Measurements from ENCODE around the gene GASK1B. TPM values are rescaled to one million over a fixed set of nuclear protein-coding genes. Genes with fewer than 3 reads are reported as not detected.

GASK1B gene
- total RNA-seq, 1 experiment from 2014 or later, result 1.1 TPM

DNA sequence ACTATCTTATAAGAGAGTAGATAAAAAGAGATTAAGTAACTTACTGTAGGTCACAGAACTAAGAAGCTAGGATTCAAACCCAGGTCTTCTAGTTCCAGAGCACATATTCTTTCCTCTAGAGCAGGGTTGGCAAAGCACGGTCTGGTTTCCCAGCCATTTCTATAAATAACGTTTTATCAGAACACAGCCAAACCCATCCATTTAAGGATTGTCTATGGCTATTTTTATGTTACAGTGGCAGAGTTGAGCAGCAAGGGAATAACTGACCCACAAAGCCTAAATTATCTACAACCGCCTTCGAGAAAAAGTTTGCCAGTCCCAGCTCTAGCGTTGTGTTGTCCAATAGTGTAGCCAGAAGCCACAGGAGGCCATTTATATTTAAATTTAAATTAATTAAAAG lies 44.9 kb upstream of the GASK1B start:
- intact Hi-C loops (cut with micrococcal nuclease; ENCODE audit: unreplicated experiment), result no loop called here
- Histone ChIP-seq H3K4me1 (ENCODE audit: control insufficient read depth, insufficient read depth, low read length) (no peaks in the 10 kb centered on the region), H3K27ac (ENCODE audit: low read length) (no peak overlapping the region), H3K27me3 (ENCODE audit: control insufficient read depth, insufficient read depth, low read length) (no peaks in the 10 kb centered on the region), H3K4me3 (ENCODE audit: low read depth in 2 of 2, low read length in 2 of 2) (no peak overlapping the region), H3K9me3 (ENCODE audit: control insufficient read depth, insufficient read depth, low read depth, low read length) (no peaks in the 10 kb centered on the region), H3K36me3 (ENCODE audit: control insufficient read depth, insufficient read depth, low read length) (no peaks in the 10 kb centered on the region)
- BruUV-seq (replicated peaks), result no TSS peak
- ChIA-PET POLR2A (no interaction called here), CTCF (no interaction called here)
- in situ Hi-C loops (cut with HindIII; ENCODE audit: low pct_unique_long_range_greater_than_20kb, low sequenced_read_pairs), result no loop called here
- no peak for TF ChIP-seq SIN3A (IDR thresholded peaks at IDR 0.05; ENCODE audit: borderline replicate concordance, insufficient read depth, low read depth, low read length)
- TF ChIP-seq POLR2AphosphoS5 (IDR thresholded peaks at IDR 0.05; ENCODE audit: low read depth, low read length), result no peak
- TF ChIP-seq, protein P1, sequence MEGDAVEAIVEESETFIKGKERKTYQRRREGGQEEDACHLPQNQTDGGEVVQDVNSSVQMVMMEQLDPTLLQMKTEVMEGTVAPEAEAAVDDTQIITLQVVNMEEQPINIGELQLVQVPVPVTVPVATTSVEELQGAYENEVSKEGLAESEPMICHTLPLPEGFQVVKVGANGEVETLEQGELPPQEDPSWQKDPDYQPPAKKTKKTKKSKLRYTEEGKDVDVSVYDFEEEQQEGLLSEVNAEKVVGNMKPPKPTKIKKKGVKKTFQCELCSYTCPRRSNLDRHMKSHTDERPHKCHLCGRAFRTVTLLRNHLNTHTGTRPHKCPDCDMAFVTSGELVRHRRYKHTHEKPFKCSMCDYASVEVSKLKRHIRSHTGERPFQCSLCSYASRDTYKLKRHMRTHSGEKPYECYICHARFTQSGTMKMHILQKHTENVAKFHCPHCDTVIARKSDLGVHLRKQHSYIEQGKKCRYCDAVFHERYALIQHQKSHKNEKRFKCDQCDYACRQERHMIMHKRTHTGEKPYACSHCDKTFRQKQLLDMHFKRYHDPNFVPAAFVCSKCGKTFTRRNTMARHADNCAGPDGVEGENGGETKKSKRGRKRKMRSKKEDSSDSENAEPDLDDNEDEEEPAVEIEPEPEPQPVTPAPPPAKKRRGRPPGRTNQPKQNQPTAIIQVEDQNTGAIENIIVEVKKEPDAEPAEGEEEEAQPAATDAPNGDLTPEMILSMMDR (IDR thresholded peaks at IDR 0.05), result no peak
- no peak for TF ChIP-seq TCF7L2 (IDR thresholded peaks at IDR 0.05; ENCODE audit: low read depth, low read length)
- TF ChIP-seq, protein P2, sequence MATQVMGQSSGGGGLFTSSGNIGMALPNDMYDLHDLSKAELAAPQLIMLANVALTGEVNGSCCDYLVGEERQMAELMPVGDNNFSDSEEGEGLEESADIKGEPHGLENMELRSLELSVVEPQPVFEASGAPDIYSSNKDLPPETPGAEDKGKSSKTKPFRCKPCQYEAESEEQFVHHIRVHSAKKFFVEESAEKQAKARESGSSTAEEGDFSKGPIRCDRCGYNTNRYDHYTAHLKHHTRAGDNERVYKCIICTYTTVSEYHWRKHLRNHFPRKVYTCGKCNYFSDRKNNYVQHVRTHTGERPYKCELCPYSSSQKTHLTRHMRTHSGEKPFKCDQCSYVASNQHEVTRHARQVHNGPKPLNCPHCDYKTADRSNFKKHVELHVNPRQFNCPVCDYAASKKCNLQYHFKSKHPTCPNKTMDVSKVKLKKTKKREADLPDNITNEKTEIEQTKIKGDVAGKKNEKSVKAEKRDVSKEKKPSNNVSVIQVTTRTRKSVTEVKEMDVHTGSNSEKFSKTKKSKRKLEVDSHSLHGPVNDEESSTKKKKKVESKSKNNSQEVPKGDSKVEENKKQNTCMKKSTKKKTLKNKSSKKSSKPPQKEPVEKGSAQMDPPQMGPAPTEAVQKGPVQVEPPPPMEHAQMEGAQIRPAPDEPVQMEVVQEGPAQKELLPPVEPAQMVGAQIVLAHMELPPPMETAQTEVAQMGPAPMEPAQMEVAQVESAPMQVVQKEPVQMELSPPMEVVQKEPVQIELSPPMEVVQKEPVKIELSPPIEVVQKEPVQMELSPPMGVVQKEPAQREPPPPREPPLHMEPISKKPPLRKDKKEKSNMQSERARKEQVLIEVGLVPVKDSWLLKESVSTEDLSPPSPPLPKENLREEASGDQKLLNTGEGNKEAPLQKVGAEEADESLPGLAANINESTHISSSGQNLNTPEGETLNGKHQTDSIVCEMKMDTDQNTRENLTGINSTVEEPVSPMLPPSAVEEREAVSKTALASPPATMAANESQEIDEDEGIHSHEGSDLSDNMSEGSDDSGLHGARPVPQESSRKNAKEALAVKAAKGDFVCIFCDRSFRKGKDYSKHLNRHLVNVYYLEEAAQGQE (IDR thresholded peaks at IDR 0.05; ENCODE audit: insufficient read depth in 1 of 2, low read depth in 2 of 2, low read length in 1 of 2), result no peak
- no peak for DNase-seq (ENCODE audit: low read depth, low spot score)
- ATAC-seq, result no peak

DNA sequence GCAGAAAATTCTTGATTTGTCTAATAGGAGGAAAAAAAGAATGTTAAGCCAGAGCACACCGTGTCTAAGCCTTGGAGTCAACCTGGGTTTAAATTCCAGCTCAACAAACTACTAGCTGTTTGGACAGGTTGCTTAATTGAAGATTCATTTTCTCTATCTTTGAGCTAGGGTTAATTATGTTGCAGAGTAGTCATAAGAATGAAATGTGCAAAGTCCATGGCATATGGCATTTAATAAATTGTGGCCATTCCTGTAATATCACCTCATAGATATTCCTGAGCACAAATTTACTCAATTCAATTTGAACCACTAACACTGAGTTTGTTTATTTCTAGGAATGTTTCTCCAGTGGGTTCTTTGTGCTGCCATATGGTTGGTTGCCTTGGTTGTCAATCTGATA lies 42.0 kb upstream of the GASK1B start:
- H3K4me1 ChIP-seq (ENCODE audit: control insufficient read depth, insufficient read depth, low read length), result peaks cover 5% of the 10 kb centered on the region
- no peak overlapping the region for H3K4me3 ChIP-seq (ENCODE audit: low read depth in 2 of 2, low read length in 2 of 2)
- DNase-seq (ENCODE audit: low read depth, low spot score) (no peak), ATAC-seq (no peak)
- BruUV-seq (replicated peaks), result no TSS peak
- POLR2A ChIA-PET, result interaction anchor here (0.6 kb wide), 1 partner anchor 1237 kb away, joined by 3 read pairs; no protein-coding TSS in a partner anchor
- no peak overlapping the region for H3K27ac ChIP-seq (ENCODE audit: low read length)
- in situ Hi-C loops (cut with HindIII; ENCODE audit: low pct_unique_long_range_greater_than_20kb, low sequenced_read_pairs) (no loop called here), intact Hi-C loops (cut with micrococcal nuclease; ENCODE audit: unreplicated experiment) (no loop called here)
- no peaks in the 10 kb centered on the region; the same call in 1 of the 2 replicates for H3K36me3 ChIP-seq (ENCODE audit: control insufficient read depth, insufficient read depth, low read length)
- H3K27me3 ChIP-seq (ENCODE audit: control insufficient read depth, insufficient read depth, low read length), result no peaks in the 10 kb centered on the region
- no peaks in the 10 kb centered on the region for H3K9me3 ChIP-seq (ENCODE audit: control insufficient read depth, insufficient read depth, low read depth, low read length)
- CTCF ChIA-PET, result no interaction called here
- TF ChIP-seq, protein P1 (IDR thresholded peaks at IDR 0.05), result no peak
- TF ChIP-seq SIN3A (IDR thresholded peaks at IDR 0.05; ENCODE audit: borderline replicate concordance, insufficient read depth, low read depth, low read length), result no peak
- TF ChIP-seq TCF7L2 (IDR thresholded peaks at IDR 0.05; ENCODE audit: low read depth, low read length), result no peak
- TF ChIP-seq POLR2AphosphoS5 (IDR thresholded peaks at IDR 0.05; ENCODE audit: low read depth, low read length), result no peak
- TF ChIP-seq, protein P2 (IDR thresholded peaks at IDR 0.05; ENCODE audit: insufficient read depth in 1 of 2, low read depth in 2 of 2, low read length in 1 of 2), result no peak
